GM18858 (cell line): Measurements from ENCODE around the gene HCN3.

Experiments used
- ATAC-seq: cut with Tn5 transposase; IDR thresholded peaks from one replicate; pipeline ENCODE4 v1.9.1; 2021; ENCODE audit not compliant: unreplicated experiment

Gene HCN3

DNA sequence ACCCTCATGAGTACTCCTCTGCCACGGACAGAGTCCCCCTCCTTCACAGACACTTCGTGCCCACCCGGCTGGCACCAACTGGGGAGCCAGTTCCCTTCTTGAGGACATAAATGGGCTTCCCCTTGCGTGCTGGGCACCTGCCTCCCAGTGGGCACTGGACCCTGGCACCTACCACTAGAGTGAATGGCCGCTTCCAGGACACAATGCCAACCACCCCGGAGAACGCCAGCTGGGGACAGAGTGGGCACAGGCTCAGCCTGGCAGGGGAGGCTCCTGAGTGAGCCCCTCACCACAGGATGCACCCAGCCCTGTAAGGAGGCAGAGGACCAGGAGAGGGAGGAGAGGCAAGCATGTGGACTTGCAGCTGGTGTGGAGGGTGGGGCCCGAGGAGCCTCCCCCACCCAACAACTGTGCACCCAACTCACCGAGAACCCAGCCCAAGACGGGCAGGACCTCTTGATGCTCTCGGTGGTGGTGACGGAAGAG lies 23.0 kb upstream of the HCN3 start:
- ATAC-seq = no peak

GRCh38 chr1:155254714-155255242 lies 22.5 kb upstream of the HCN3 start:
- no peak for ATAC-seq

DNA sequence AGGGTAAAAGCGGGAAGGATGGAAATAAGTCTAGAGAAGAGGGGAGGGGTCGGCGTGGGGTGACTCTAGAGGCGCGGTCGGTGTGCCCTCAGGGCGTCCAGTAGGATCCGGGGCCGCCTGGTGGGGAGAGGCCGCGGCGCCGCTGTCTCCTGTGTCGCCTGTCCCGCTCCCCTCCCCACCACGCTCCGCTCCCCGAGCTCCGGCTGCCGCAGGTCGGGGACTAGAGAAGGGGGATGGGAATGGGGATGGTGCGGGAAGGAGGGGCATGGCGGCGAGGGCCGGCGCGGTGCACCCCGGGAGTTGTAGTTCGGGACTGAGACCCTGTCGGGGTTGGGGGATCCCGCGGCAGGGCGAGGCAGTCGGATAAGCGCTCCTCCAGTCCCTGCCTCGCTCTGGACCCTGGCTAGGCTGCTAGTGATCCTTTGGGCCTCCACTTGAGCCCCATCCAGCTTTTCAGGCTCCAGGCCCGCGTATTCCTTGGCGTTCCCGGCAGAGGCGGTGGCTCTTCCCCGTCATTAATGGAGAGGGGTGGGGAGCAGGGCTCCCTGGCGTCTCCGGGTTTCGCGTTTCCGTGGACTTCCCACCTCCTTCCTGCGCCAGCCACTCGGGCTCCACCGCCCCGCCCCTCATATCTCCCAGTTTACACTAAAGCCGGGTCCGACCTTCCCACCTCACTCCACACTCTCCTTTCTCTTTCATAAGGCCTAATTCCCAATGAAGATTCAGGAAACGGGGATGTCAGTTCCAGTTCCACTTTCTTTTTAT lies 21.8 kb upstream of the HCN3 start, which contains the start of gene ENTREP3:
ENTREP3 (minus strand) TSS at position 241 of the 765 bp plus-strand sequence. CDS start 606 bp downstream, outside the sequence.
- no peak for ATAC-seq

DNA sequence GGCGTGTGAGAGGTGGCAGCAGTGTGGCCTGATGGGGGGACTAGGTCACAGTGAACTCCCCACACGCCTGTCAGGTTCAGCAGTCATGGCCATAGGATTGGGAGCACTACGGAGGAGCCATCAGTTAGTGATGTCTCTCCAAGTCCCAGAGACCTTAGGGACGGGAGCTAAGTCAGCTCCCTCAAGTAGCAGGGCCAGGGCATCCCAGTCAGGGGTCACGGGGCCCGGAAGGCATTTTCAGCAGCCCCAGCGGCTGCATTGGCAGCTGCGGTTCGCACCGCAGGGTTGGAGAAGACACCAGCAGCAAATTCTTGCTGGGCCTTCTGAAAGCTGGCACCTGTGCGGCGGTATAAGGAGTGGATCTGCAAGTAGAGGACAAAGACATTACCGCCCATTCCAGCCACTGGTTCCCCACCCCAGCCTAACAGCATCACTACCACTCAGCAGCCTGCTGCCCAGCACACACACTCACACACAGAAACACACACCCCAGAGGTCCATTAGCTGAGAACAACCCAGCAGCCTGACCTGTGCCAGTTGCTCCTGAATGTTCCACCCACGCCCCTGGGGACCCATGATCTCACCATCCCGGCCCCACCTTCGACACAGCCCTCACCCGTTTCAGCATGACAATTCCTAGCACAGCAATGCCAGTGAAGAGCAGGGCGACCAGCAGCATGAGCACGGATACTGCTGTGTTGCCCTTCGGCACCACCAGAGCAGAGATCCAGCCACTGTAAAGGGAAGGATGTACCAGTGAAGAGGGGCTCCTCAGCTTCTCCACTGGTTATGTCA lies 21.0 kb upstream of the HCN3 start:
- ATAC-seq = no peak

GRCh38 chr1:155260276-155260675 lies 17.0 kb upstream of the HCN3 start:
- ATAC-seq = no peak

DNA sequence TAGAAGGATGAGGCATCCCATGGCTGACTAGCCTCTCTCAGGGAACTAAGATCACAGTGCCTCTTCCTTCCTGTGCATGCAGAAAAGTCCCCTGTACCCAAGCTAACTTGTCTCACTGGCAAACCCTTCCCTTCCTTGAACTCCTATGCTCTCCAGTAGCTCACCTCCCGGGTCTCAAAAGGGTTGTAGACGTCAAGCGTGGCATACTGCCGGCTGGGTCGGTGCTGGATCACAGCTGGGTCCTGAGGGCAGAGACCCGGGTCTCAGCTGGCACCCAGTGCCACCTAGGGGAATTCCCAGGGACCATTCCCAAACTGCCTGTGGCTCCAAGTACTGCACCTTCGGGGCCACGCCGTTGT lies 15.8 kb upstream of the HCN3 start:
- ATAC-seq = no peak

- peak; percentile 78 for ATAC-seq
Observed at GRCh38 chr1:155261852-155262673, 15.2 kb upstream of the HCN3 start, which contains the start of gene SCAMP3. SCAMP3 (minus strand) TSS chr1:155262360; CDS start chr1:155262151, 209 bp downstream.

- ATAC-seq = no peak
Observed at GRCh38 chr1:155263067-155263466, 14.2 kb upstream of the HCN3 start.

DNA sequence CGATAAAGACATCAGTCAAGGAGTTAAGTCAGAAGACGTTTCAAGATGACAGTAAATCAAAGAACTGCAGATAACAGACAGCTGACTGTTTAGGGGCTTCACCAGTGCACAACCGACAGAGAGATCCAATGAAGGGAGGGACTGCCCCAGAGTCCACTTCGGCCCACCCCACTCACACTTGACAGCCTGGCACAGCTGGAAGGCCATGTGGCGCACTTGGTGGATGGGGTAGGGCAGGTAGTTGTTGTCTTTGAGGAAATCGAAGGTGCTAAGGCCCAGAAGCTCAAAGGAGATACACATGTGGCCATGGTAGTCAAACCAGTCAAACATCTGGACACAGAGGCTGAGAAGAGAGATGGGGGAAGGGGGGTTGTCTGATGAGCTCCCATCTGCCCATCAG lies 10.7 kb upstream of the HCN3 start:
- no peak for ATAC-seq

- no peak for ATAC-seq
Observed at GRCh38 chr1:155267373-155267772, 9.9 kb upstream of the HCN3 start.

GRCh38 chr1:155268630-155269029 lies 8.6 kb upstream of the HCN3 start:
- no peak for ATAC-seq

DNA sequence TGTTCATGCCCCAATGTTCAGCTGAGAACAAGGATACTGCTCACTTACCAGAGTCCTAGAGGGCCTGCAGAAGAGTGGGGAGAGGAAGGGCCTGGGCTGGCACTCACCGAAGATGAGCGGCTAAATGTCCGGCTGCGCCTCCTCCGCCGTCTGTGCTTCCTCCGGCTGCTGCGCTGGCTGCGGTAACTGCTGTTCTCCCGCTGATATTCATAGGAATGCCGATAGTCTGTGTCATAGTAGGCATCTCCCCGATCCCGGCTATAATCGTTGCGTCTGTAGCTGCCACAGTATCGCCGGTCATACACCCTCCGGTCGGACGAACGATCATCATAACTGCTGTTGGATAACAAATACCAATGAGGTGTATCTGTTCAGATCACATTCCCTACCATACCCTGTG lies 7.9 kb upstream of the HCN3 start:
- ATAC-seq = no peak

DNA sequence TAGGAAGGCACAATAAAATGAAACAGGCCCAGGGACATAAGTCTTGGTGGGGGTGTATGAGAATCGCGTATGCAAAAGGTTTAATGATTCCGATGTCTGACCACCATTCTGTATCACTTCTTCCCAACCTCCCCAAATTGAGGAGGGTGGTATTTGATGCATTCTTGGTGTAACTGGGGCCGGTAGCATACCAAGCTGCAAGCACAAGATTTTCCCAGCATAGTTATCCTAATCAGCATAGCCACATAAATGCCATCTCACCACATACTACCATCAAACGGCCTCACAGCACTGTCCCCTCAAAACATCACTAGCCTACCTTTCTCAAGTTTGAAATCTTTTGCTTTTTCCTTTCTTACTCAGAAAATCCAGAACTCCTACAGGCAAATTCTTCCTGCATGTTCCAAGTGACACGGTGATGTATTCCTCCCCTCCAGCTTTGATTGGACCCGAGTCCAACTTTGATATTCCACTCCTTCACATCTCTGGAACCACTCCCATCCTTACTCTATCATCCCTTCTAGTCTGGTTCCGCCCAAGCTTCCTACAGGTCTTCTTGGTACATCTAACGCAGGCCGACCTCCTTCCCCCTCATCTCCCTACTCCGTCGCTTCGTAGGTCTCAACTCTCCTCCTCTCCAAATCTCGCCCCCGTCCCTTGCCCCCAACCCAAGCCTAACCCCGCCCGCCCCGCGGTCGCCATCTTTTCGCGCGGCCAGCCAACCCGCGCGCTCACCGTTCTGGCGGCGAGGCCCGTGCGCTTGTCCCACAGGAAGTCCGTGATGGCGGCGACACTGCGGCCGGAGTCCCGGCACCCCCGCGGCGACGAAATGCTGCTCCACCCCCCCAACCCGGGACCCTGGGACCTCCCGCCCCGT lies 4.6 kb upstream of the HCN3 start:
- ATAC-seq = no peak

- peak; percentile 59 for ATAC-seq
Observed at GRCh38 chr1:155273343-155274245, 3.7 kb upstream of the HCN3 start, which contains the start of gene CLK2. CLK2 (minus strand) TSS chr1:155273504; CDS start chr1:155270977, 2,527 bp downstream.

DNA sequence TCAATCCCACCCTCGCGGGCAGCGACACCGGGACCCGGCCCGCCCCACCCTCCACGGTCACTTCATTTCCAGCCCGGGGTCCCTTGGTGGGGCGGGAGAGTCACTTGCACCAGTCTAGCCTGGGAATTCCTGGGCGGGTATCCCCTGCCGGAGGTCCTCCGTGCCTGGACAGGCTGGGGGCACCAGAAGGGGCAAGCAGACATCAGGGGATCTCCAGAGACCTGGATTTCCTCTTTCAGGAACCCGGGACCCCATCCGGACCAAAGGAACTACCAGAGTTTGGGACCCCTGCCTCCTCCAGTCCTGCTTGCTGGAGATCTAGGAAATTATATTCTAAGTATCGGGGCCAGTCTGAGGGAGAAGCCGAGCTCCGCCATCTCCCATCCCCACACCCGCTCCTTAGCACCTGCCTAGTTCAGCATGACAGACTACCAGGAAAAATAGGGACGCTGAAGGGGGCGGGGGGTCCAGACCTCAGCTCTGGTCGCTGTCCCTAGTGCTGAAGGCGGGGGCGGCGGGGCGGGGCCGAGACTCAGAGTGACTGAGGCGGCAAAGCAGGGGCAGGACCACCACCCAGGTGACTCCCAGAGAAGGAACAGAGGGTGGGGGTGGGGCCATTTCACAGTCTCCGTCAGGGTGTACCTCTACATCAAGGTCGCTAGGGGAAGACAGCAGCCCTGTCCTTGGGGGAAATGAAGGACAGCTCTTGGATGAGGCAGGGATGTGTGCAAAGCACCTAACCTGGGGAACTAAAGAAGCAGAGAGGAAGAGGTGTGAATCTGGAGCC lies 832 bp downstream of the HCN3 start:
- ATAC-seq = no peak

DNA sequence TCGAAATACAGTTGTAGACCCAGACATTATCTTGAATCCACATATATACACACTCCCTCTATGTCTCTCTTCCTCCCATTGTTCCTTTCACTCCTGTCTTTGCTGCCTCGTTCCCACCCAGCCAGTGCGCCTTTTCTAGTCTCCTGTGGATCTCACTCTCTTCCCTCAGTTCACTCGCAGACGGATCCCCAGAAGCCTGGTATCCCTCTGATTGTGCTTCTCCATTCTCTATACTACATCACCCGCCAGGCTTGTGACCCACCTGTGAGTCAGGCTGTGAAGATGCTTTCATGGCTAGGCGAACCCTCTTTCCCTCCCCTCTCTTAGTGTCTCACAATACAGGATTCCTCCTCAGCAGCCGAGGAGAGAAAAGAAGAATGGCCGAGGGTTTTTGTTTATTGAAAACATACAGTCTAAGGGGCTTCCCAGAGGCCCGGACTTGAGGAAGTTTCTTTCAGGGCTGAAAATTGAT lies 1.5 kb downstream of the HCN3 start:
- no peak for ATAC-seq

DNA sequence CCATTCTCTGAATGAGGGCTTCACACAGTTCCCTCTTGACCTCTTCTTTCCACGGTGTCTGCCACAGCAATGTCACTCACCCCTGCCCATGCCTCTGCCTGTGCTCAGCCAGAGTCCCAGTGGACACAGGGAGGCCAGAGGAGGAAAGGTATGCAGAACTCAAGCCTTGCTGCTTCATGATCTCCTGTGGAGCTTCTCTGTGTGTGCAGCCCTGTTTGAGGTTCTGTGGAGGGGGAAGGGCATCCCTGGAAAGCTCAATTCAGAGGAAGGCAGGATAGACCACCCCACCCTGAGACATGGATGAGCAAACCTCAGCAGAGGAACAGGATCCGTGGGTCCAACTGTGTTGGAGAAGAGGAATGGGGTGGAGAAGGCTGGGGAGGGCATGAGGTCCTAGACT lies 2.0 kb downstream of the HCN3 start:
- ATAC-seq = no peak
